Ascending aorta (tissue), 2 donors: Measurements from ENCODE around the gene CDHR2. TPM values are rescaled to one million over a fixed set of nuclear protein-coding genes. Genes with fewer than 3 reads are reported as not detected.

ENCODE experiments used
- DNase-seq, 2 donors: peaks; one replicate each; pipeline ENCODE4 v3.0.0-alpha.2; 2019; ENCODE audit warnings: low spot score in 2 of 2
- H3K27ac ChIP-seq, 2 donors: fragments of 200-600 bp; sonication (generic); one replicate each; pipeline ENCODE4 v1.5.1; 2016 to 2017; ENCODE audit warnings: mild to moderate bottlenecking in 1 of 2
- H3K27me3 ChIP-seq: fragments of 200-600 bp; sonication (generic); one replicate; pipeline ENCODE4 v1.5.1; 2017
- H3K36me3 ChIP-seq, 2 donors: fragments of 200-600 bp; sonication (generic); one replicate each; pipeline ENCODE4 v1.5.1; 2016
- H3K4me1 ChIP-seq, 2 donors: fragments of 200-600 bp; sonication (generic); one replicate each; pipeline ENCODE4 v1.5.1; 2016 to 2017; ENCODE audit warnings: mild to moderate bottlenecking in 1 of 2
- H3K4me3 ChIP-seq, 2 donors: fragments of 200-600 bp; sonication (generic); one replicate each; pipeline ENCODE4 v1.5.1; 2016 to 2017; ENCODE audit warnings: mild to moderate bottlenecking in 1 of 2
- H3K9me3 ChIP-seq, 2 donors: fragments of 200-600 bp; sonication (generic); one replicate each; pipeline ENCODE4 v1.5.1; 2016
- intact Hi-C: fragments of 100-400 bp; cut with DNase I; formaldehyde crosslinking; loops from one replicate; pipeline ENCODE4 v1.15.1; 2023
- total RNA-seq: library from RNA; depleted of rRNA; stranded (reverse); fragments of >200 nt; gene quantifications from one replicate; pipeline ENCODE4 v1.1.0, GENCODE V29; 2016
- TF ChIP-seq, protein P1 (sequence below), 3 experiments: fragments of 200-600 bp in 2 of 3; fragments of 450-650 bp in 1 of 3; sonication (generic) in 2 of 3; IDR thresholded peaks; one replicate each; pipeline ENCODE4 v1.5.1; 2016 to 2019; ENCODE audit warnings: antibody characterized with exemption in 3 of 3, mild to moderate bottlenecking in 1 of 3, moderate library complexity in 1 of 3

The CDHR2 gene
- total RNA-seq, 1 donor from 2014 or later = not detected

DNA sequence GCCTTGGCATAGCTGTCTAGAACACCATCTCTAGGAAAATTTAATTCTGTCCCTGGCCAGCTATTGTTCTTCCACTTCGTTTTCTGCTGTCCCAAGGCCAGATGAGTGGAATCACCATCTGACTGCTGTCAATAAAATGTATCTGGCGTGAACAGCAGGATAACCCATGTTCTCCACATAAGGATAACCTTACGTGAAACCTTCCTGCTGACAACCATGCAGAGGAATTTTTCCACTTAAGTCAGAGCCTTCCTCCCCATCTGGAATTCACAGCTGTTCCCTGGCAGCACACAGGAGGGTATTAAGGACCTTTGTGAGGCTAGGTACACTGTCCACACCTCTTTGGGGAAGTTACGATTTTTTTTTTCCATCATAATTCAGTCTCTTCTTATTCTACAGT lies 40.5 kb upstream of the CDHR2 start:
- Histone ChIP-seq H3K27ac (no peak overlapping the region), H3K36me3 (peaks cover 31 to 57% of the 10 kb centered on the region in 2 donors), H3K9me3 (no peaks in the 10 kb centered on the region), H3K4me3 (no peak overlapping the region), H3K27me3 (no peaks in the 10 kb centered on the region), H3K4me1 (no peaks in the 10 kb centered on the region)
- intact Hi-C loops = no loop called here
- TF ChIP-seq, protein P1, sequence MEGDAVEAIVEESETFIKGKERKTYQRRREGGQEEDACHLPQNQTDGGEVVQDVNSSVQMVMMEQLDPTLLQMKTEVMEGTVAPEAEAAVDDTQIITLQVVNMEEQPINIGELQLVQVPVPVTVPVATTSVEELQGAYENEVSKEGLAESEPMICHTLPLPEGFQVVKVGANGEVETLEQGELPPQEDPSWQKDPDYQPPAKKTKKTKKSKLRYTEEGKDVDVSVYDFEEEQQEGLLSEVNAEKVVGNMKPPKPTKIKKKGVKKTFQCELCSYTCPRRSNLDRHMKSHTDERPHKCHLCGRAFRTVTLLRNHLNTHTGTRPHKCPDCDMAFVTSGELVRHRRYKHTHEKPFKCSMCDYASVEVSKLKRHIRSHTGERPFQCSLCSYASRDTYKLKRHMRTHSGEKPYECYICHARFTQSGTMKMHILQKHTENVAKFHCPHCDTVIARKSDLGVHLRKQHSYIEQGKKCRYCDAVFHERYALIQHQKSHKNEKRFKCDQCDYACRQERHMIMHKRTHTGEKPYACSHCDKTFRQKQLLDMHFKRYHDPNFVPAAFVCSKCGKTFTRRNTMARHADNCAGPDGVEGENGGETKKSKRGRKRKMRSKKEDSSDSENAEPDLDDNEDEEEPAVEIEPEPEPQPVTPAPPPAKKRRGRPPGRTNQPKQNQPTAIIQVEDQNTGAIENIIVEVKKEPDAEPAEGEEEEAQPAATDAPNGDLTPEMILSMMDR (IDR thresholded peaks at IDR 0.05) = no peak
- no peak for DNase-seq

GRCh38 chr5:176513788-176514187 lies 35.4 kb upstream of the CDHR2 start:
- H3K27me3 ChIP-seq = no peaks in the 10 kb centered on the region
- TF ChIP-seq, protein P1 (IDR thresholded peaks at IDR 0.05) = no peak

GRCh38 chr5:176514244-176514950 lies 34.7 kb upstream of the CDHR2 start:
- no peak for DNase-seq
- Histone ChIP-seq H3K9me3 (no peaks in the 10 kb centered on the region), H3K36me3 (peaks cover 4 to 5% of the 10 kb centered on the region in 2 donors), H3K4me1 (no peaks in the 10 kb centered on the region), H3K27ac (no peak overlapping the region), H3K27me3 (no peaks in the 10 kb centered on the region), H3K4me3 (no peak overlapping the region)
- TF ChIP-seq, protein P1 (IDR thresholded peaks at IDR 0.05) = no peak
- intact Hi-C loops = no loop called here

More at GRCh38 chr5:176513788-176514187, 35.4 kb upstream of the CDHR2 start:
- no peaks in the 10 kb centered on the region for H3K4me1 ChIP-seq
- intact Hi-C loops = no loop called here
- H3K9me3 ChIP-seq = no peaks in the 10 kb centered on the region
- DNase-seq = no peak
- peaks cover 6 to 9% of the 10 kb centered on the region in 2 donors for H3K36me3 ChIP-seq
- no peak overlapping the region for H3K4me3 ChIP-seq
- no peak overlapping the region for H3K27ac ChIP-seq

DNA sequence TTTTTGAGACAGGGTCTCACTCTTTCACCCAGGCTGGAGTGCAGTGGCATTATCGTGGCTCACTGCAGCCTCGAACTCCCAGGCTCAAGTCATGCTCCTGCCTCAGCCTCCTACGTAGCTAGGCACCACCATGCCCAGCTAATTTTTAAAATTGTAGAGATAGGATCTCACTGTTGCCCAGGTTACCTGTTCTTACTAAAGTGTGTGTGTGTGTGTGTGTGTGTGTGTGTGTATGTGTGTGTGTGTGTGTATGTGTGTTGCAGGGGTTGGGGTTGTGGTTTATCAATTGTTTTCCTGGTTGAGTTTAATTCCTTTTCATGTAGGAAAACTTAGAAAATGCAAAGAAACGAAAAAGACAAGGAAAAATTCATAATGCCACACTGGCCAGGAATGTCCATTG lies 33.7 kb upstream of the CDHR2 start:
- TF ChIP-seq, protein P1 (IDR thresholded peaks at IDR 0.05) = no peak
- no peaks in the 10 kb centered on the region for H3K36me3 ChIP-seq
- H3K27ac ChIP-seq = no peak overlapping the region
- H3K4me3 ChIP-seq = no peak overlapping the region
- no peaks in the 10 kb centered on the region for H3K9me3 ChIP-seq
- intact Hi-C loops = no loop called here
- no peaks in the 10 kb centered on the region for H3K27me3 ChIP-seq
- H3K4me1 ChIP-seq = no peaks in the 10 kb centered on the region
- DNase-seq = no peak

DNA sequence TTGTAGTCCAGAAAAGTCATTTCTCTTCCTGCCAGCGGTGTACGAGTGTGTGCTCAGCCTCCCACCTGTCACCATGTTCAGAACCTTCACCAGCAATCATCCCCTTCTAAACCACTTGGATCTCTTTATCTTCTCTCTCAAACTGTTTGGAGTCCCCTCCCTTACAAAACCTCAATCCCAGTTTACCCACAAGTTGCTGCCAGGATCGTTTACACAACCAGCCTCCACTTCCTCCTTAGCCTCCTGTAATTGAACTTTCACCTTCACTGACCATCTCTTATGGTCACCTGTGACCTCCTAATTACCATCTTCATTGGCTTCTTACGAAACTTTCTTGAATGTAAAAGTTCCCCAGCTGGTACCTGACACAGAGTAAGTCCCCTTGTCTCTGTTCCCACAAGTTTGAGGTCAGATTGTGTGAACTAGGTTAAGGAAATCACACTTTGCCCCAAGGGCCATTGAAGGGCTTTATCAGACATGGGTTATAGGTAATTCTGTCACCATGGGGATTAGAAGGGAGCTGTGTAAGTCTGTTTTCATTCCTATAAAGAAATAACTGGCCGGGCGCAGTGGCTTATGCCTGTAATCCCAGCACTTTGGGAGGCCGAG lies 32.0 kb upstream of the CDHR2 start:
- Histone ChIP-seq H3K27me3 (no peaks in the 10 kb centered on the region), H3K36me3 (no peaks in the 10 kb centered on the region), H3K4me3 (no peak overlapping the region), H3K4me1 (no peaks in the 10 kb centered on the region), H3K9me3 (no peaks in the 10 kb centered on the region), H3K27ac (no peak overlapping the region)
- TF ChIP-seq, protein P1 (IDR thresholded peaks at IDR 0.05) = no peak
- intact Hi-C loops = no loop called here
- DNase-seq = no peak
